Chondrocyte (in vitro differentiated cells): ENCODE data around the gene STEAP4. TPM values are rescaled to one million over a fixed set of nuclear protein-coding genes. Genes with fewer than 3 reads are reported as not detected.

Experiments
- DNase-seq: peaks from one replicate; pipeline ENCODE4 v3.0.0; 2021; ENCODE audit warnings: mixed read lengths, low spot score
- H3K27ac Mint-ChIP-seq: one replicate; pipeline ENCODE4 v1.8.0; 2021; ENCODE audit warnings: mild to moderate bottlenecking, moderate library complexity, mixed read lengths; ENCODE audit not compliant: unreplicated experiment
- H3K27me3 Mint-ChIP-seq: 2 replicates; pipeline ENCODE4 v1.8.0; 2021; ENCODE audit warnings: low read depth, mixed read lengths
- H3K36me3 Mint-ChIP-seq: 2 replicates; pipeline ENCODE4 v1.8.0; 2021; ENCODE audit warnings: low read depth, mixed read lengths
- H3K4me1 Mint-ChIP-seq: 2 replicates; pipeline ENCODE4 v1.8.0; 2021; ENCODE audit warnings: low read depth, mild to moderate bottlenecking, mixed read lengths
- H3K4me3 Mint-ChIP-seq: one replicate; pipeline ENCODE4 v1.8.0; 2021; ENCODE audit warnings: mild to moderate bottlenecking, moderate library complexity, mixed read lengths; ENCODE audit not compliant: unreplicated experiment
- H3K9me3 Mint-ChIP-seq: 2 replicates; pipeline ENCODE4 v1.8.0; 2021; ENCODE audit warnings: low read depth, mixed read lengths
- total RNA-seq: library from RNA; stranded (reverse); gene quantifications from 3 replicates; pipeline ENCODE4 v1.2.1, GENCODE V29; 2021
- TF ChIP-seq, protein P1 (sequence below): fragments of 200-600 bp; sonication (generic); IDR thresholded peaks from 2 replicates; pipeline ENCODE4 v1.5.0; 2021; ENCODE audit warnings: antibody characterized with exemption, mild to moderate bottlenecking, moderate library complexity

Gene STEAP4
- total RNA-seq, 1 donor from 2014 or later: not detected

DNA sequence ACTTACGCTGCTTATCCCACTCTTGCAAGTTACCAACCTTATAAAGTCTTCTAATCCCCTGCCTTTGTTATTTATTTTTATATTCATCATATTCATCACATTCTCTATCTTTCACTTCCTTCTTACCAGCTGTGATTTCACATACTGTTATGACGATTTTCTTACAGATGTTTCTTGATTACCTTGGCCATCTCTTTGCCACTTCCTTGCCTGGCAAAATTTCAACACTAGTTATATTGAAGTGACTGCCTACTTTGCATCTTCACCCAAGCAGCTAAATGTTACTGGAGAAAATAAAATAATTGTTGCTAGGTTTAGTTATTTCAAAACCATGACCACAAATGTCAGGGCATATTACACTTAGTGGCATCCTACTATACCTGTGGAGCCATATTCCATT is 8.8 kb upstream of the STEAP4 start:
- no peak overlapping the region for H3K4me3 Mint-ChIP-seq

GRCh38 chr7:88314061-88314491 is 7.4 kb upstream of the STEAP4 start:
- TF ChIP-seq, protein P1, sequence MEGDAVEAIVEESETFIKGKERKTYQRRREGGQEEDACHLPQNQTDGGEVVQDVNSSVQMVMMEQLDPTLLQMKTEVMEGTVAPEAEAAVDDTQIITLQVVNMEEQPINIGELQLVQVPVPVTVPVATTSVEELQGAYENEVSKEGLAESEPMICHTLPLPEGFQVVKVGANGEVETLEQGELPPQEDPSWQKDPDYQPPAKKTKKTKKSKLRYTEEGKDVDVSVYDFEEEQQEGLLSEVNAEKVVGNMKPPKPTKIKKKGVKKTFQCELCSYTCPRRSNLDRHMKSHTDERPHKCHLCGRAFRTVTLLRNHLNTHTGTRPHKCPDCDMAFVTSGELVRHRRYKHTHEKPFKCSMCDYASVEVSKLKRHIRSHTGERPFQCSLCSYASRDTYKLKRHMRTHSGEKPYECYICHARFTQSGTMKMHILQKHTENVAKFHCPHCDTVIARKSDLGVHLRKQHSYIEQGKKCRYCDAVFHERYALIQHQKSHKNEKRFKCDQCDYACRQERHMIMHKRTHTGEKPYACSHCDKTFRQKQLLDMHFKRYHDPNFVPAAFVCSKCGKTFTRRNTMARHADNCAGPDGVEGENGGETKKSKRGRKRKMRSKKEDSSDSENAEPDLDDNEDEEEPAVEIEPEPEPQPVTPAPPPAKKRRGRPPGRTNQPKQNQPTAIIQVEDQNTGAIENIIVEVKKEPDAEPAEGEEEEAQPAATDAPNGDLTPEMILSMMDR: no peak
- DNase-seq: no peak
- H3K9me3 Mint-ChIP-seq: no peaks in the 10 kb centered on the region
- no peak overlapping the region for H3K4me3 Mint-ChIP-seq
- H3K27ac Mint-ChIP-seq: no peak overlapping the region
- peaks cover 2% of the 10 kb centered on the region for H3K27me3 Mint-ChIP-seq
- H3K36me3 Mint-ChIP-seq: no peaks in the 10 kb centered on the region
- peaks cover 16% of the 10 kb centered on the region for H3K4me1 Mint-ChIP-seq

More for the DNA sequence above, 8.8 kb upstream of the STEAP4 start:
- Mint-ChIP-seq H3K27me3 (peaks cover 3% of the 10 kb centered on the region), H3K4me1 (peaks cover 12% of the 10 kb centered on the region), H3K27ac (no peak overlapping the region), H3K9me3 (no peaks in the 10 kb centered on the region), H3K36me3 (no peaks in the 10 kb centered on the region)
- DNase-seq: no peak
- TF ChIP-seq, protein P1: no peak

GRCh38 chr7:88312061-88312663 is 5.5 kb upstream of the STEAP4 start:
- H3K9me3 Mint-ChIP-seq: no peaks in the 10 kb centered on the region
- peaks cover 4% of the 10 kb centered on the region for H3K27me3 Mint-ChIP-seq
- no peak for DNase-seq
- peaks cover 16% of the 10 kb centered on the region for H3K4me1 Mint-ChIP-seq
- no peak overlapping the region for H3K27ac Mint-ChIP-seq
- TF ChIP-seq, protein P1: no peak
- H3K4me3 Mint-ChIP-seq: no peak overlapping the region
- H3K36me3 Mint-ChIP-seq: no peaks in the 10 kb centered on the region

- no peak overlapping the region for H3K27ac Mint-ChIP-seq
- peaks cover 20% of the 10 kb centered on the region for H3K4me1 Mint-ChIP-seq
- peaks cover 9% of the 10 kb centered on the region for H3K27me3 Mint-ChIP-seq
- H3K4me3 Mint-ChIP-seq: no peak overlapping the region
- no peaks in the 10 kb centered on the region for H3K36me3 Mint-ChIP-seq
- TF ChIP-seq, protein P1: no peak
- no peaks in the 10 kb centered on the region for H3K9me3 Mint-ChIP-seq
- DNase-seq: no peak
Observed at GRCh38 chr7:88311675-88312036, 5.0 kb upstream of the STEAP4 start.

DNA sequence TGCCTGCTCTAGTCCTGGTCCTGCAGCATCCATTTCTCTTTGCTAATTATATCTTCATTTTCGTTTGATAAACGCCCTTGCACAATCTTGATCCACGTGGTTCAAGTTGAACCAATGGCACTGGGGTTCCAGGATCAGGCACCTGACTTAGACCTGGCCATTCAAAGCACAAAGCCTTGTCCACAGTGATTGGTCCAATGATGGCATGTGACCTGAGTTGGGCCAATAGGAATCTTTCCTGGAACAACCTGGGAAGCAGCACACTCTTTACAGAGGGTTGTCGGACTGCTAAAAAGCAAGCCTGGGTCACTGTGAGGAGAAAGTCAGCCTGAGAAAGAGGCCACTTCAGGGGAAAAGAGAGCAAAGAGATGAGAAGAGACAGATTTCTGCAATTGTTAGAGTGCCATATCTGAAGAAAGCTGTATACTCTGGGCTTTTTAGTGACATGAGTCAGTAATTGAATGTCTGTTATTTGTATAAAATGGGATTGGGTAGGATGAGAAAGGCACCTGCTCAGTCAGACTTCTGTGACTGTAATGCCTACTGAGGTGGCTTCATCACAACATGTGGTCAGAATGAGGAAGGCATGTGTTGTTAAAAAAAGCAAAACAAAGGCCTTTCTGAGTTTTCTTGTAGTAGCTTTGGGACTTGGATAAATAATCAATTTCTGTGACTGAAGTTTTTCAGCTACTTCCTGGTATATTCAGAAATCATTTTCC is 4.4 kb upstream of the STEAP4 start:
- Mint-ChIP-seq H3K9me3 (no peaks in the 10 kb centered on the region), H3K36me3 (no peaks in the 10 kb centered on the region), H3K27ac (no peak overlapping the region), H3K4me3 (no peak overlapping the region), H3K4me1 (peaks cover 22% of the 10 kb centered on the region), H3K27me3 (peaks cover 14% of the 10 kb centered on the region)
- TF ChIP-seq, protein P1: no peak
- no peak for DNase-seq
